IgD-negative memory B cell (primary cell): ENCODE results near the gene CENPQ. TPM values are rescaled to one million over a fixed set of nuclear protein-coding genes. Genes with fewer than 3 reads are reported as not detected.
A peak's percentile ranks its signal among the peaks of the same experiment; 100 is the strongest.

Experiments
- H3K27ac Mint-ChIP-seq, 3 donors: one replicate each; pipeline ENCODE4 v1.8.0; 2020 to 2022; ENCODE audit warnings: mild to moderate bottlenecking in 3 of 3, mixed read lengths in 3 of 3, moderate library complexity in 1 of 3
- H3K27me3 Mint-ChIP-seq: one replicate; pipeline ENCODE4 v1.8.0; 2021; ENCODE audit warnings: mixed read lengths
- H3K36me3 Mint-ChIP-seq: one replicate; pipeline ENCODE4 v1.8.0; 2020; ENCODE audit warnings: mild to moderate bottlenecking, mixed read lengths
- H3K4me1 Mint-ChIP-seq, 3 donors: one replicate each; pipeline ENCODE4 v1.8.0; 2020 to 2022; ENCODE audit warnings: mixed read lengths in 3 of 3, mild to moderate bottlenecking in 1 of 3
- H3K4me3 Mint-ChIP-seq, 4 donors: one replicate each; pipeline ENCODE4 v1.8.0; 2020 to 2022; ENCODE audit warnings: mild to moderate bottlenecking in 4 of 4, mixed read lengths in 4 of 4, moderate library complexity in 3 of 4
- H3K9me3 Mint-ChIP-seq, 3 donors: one replicate each; pipeline ENCODE4 v1.8.0; 2020 to 2021; ENCODE audit warnings: mixed read lengths in 3 of 3, mild to moderate bottlenecking in 1 of 3
- polyA plus RNA-seq: library from polyadenylated mRNA; unstranded; fragments of 300-500 nt; fragmentation: Illumina TruSeq; gene quantifications from one replicate; pipeline ENCODE4 v1.2.3, GENCODE V29; 2021

Gene CENPQ
- polyA plus RNA-seq, 1 donor from 2014 or later = 4.6 TPM

GRCh38 chr6:49517919-49518318 is 54.7 kb downstream of the CENPQ start:
- H3K4me3 Mint-ChIP-seq = no peak overlapping the region
- peaks cover 0 to 1% (median 0%) of the 10 kb centered on the region in 3 donors for H3K9me3 Mint-ChIP-seq

DNA sequence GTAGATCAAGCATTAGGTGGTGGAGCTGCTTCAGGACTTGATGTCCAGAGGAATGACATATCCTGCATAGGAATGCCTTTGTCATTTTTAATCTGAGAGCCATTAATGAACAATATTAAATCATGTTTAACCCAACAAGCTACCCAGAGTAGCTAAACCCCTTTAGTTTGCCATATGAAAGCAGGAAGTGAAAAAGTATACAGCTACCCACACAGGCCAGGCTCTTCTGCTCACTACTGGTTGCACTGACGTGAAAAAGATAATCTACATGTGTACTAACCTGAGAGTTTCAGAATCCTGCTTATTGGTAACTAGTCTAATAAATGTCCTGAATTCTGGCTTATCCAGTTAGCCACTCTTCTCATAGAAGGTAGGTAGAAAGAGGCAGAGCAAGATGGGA is 56.5 kb downstream of the CENPQ start:
- Mint-ChIP-seq H3K4me3 (no peak overlapping the region), H3K27me3 (peaks cover 9% of the 10 kb centered on the region), H3K36me3 (peaks cover 1% of the 10 kb centered on the region), H3K9me3 (no peaks in the 10 kb centered on the region), H3K27ac (no peak overlapping the region), H3K4me1 (no peaks in the 10 kb centered on the region)

More at GRCh38 chr6:49517919-49518318, 54.7 kb downstream of the CENPQ start:
- Mint-ChIP-seq H3K36me3 (peaks cover 1% of the 10 kb centered on the region), H3K27me3 (peaks cover 5% of the 10 kb centered on the region), H3K4me1 (no peaks in the 10 kb centered on the region), H3K27ac (no peak overlapping the region)

GRCh38 chr6:49522710-49523593 is 59.8 kb downstream of the CENPQ start:
- no peak overlapping the region for H3K27ac Mint-ChIP-seq
- no peak overlapping the region for H3K4me3 Mint-ChIP-seq

DNA sequence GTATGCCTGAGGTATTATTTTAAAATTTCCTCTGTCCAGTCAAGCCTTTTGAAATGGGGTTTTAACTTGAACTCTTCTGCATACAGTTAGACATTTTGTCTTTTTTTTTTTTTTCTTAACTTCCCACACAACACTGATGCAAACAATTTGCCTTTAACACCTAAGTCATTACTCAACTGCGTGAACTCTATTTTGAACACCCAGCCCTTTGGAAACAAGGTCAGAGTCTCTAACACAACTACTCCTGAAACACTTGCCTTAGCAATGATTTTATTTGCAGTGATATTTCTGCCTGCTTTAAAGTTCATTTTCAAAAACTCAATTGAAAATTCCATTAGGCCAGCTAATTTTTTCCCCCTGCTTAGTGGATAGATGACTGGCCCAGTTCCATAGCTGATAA is 60.7 kb downstream of the CENPQ start:
- Mint-ChIP-seq H3K36me3 (no peaks in the 10 kb centered on the region), H3K4me1 (no peaks in the 10 kb centered on the region), H3K4me3 (no peak overlapping the region), H3K27me3 (peaks cover 4% of the 10 kb centered on the region), H3K9me3 (no peaks in the 10 kb centered on the region), H3K27ac (no peak overlapping the region)

More at GRCh38 chr6:49522710-49523593, 59.8 kb downstream of the CENPQ start:
- peaks cover 4% of the 10 kb centered on the region for H3K27me3 Mint-ChIP-seq
- H3K9me3 Mint-ChIP-seq = no peaks in the 10 kb centered on the region
- H3K36me3 Mint-ChIP-seq = no peaks in the 10 kb centered on the region
- H3K4me1 Mint-ChIP-seq = no peaks in the 10 kb centered on the region

GRCh38 chr6:49524541-49524940 is 61.4 kb downstream of the CENPQ start:
- H3K4me1 Mint-ChIP-seq = no peaks in the 10 kb centered on the region
- H3K27me3 Mint-ChIP-seq = peaks cover 4% of the 10 kb centered on the region
- H3K36me3 Mint-ChIP-seq = no peaks in the 10 kb centered on the region
- H3K4me3 Mint-ChIP-seq = no peak overlapping the region
- H3K27ac Mint-ChIP-seq = no peak overlapping the region
- no peaks in the 10 kb centered on the region for H3K9me3 Mint-ChIP-seq

DNA sequence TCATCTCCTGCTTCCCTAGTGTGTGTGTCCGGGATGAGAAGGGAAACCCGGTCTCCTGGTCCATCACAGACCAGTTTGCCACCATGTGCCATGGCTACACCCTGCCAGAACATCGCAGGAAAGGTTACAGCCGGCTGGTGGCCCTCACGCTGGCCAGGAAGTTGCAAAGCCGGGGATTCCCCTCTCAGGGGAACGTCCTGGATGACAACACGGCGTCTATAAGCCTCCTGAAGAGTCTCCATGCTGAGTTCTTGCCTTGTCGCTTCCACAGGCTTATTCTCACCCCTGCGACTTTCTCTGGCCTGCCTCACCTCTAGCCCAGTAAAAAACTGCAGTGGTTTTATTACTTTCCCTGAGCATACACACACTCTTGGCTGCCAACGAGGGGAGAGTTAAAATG is 63.4 kb downstream of the CENPQ start:
- Mint-ChIP-seq H3K4me3 (no peak overlapping the region), H3K4me1 (no peaks in the 10 kb centered on the region), H3K27me3 (peaks cover 4% of the 10 kb centered on the region), H3K27ac (no peak overlapping the region), H3K36me3 (no peaks in the 10 kb centered on the region), H3K9me3 (no peaks in the 10 kb centered on the region)

GRCh38 chr6:49527320-49527719 is 64.2 kb downstream of the CENPQ start:
- Mint-ChIP-seq H3K27me3 (peaks cover 8% of the 10 kb centered on the region), H3K9me3 (no peaks in the 10 kb centered on the region), H3K4me1 (peaks cover 2 to 5% (median 4%) of the 10 kb centered on the region in 3 donors), H3K36me3 (no peaks in the 10 kb centered on the region), H3K4me3 (no peak overlapping the region), H3K27ac (no peak overlapping the region)

GRCh38 chr6:49528571-49528970 is 65.4 kb downstream of the CENPQ start:
- peaks cover 2 to 5% (median 4%) of the 10 kb centered on the region in 3 donors for H3K4me1 Mint-ChIP-seq
- no peaks in the 10 kb centered on the region for H3K36me3 Mint-ChIP-seq
- H3K27ac Mint-ChIP-seq = no peak overlapping the region
- peaks cover 4% of the 10 kb centered on the region for H3K27me3 Mint-ChIP-seq
- no peaks in the 10 kb centered on the region for H3K9me3 Mint-ChIP-seq
- no peak overlapping the region for H3K4me3 Mint-ChIP-seq

DNA sequence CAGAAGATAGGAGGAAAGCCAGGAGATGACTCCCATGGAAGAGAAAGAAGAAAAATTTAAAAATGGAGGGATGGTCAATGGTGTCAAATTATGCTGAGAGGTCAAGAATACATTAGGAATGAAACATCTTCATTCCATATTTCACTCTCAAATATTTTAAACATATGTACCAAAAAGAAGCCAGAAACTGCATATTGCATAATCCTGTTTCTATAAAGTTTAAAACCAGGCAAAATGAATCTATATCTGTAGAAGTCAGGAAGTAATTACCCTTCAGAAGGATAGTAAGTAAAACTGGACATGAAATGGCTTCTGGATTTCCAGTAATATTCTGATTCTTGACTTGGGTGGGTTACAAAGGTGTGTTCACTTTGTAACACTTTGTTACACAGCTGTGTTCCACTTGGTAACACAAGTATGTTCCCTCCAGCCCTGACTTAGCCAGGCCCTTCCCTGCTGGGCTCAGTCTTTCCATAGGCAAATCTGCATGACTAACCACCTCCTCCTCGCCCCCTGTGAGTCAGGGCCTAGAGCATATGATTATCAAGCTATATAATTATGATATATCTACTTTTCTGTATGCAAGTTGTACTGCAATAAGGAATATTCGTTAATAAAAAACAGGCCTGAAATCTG is 67.1 kb downstream of the CENPQ start:
- H3K4me3 Mint-ChIP-seq = no peak overlapping the region
- H3K27ac Mint-ChIP-seq = no peak overlapping the region

DNA sequence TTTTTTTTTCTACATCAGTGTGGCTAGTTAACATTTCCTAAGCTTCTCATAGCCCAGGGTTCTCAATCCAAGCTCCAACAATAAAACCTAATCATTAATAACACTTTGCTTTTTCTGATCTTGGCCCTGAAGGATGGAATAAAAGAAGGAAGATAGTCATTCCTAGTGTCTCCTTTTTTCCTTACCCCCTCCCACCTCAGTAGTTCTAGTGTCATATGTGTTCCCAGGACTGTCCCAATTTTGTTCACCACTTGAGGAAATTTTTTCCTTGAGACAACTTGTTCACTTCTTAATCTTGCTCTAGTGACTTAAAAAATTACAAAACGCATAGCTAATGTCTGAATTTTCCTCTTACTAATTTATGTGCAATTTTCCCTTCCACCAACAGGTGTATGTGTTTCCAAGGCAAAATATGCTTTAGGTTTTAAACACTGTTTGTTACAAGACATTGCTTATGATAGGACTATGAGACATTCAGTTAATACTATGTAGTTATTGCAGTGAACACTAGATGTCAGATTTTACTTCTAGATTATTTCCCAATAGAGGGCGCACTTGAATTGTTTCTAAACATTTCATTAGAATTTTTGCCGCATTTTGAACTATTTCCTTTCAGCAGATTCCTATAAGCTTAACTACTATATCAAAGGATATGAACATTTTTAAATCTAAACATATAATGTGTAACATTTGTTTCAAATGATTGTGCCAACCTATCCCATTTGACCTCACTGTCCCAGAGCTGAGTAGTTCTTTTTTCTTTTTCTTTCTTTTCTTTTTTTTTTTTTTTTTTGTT is 68.8 kb downstream of the CENPQ start:
- peak overlapping the region in 1 of 4 donors; percentile 60 for H3K4me3 Mint-ChIP-seq
- no peaks in the 10 kb centered on the region for H3K9me3 Mint-ChIP-seq
- H3K4me1 Mint-ChIP-seq = peaks cover 2 to 5% (median 4%) of the 10 kb centered on the region in 3 donors
- peaks cover 4% of the 10 kb centered on the region for H3K27me3 Mint-ChIP-seq
- no peak overlapping the region for H3K27ac Mint-ChIP-seq
- H3K36me3 Mint-ChIP-seq = no peaks in the 10 kb centered on the region

More for the DNA sequence above, 67.1 kb downstream of the CENPQ start:
- Mint-ChIP-seq H3K9me3 (no peaks in the 10 kb centered on the region), H3K27me3 (peaks cover 4% of the 10 kb centered on the region), H3K36me3 (no peaks in the 10 kb centered on the region), H3K4me1 (peaks cover 2 to 5% (median 4%) of the 10 kb centered on the region in 3 donors)

DNA sequence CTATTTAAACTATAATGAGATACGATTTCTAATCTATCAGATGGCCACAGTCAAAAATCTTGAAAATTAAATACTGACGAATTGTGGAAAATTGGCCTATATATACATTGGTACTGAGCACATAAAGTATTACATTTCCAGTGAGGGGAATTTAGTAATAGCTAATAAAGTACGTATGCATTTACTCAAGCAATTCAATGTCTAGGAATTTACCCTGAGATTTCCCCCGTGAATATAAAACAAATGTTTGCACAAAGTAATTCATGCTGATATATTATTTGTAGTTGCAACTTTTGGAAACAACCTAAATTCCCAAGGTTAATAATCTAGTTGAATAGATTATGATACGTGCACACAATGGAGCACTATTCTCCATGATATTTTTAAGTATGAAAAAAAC is 72.6 kb downstream of the CENPQ start:
- H3K27ac Mint-ChIP-seq = no peak overlapping the region
- H3K9me3 Mint-ChIP-seq = no peaks in the 10 kb centered on the region
- no peaks in the 10 kb centered on the region for H3K36me3 Mint-ChIP-seq
- peaks cover 2 to 5% (median 4%) of the 10 kb centered on the region in 3 donors for H3K4me1 Mint-ChIP-seq
- H3K4me3 Mint-ChIP-seq = no peak overlapping the region
- peaks cover 4% of the 10 kb centered on the region for H3K27me3 Mint-ChIP-seq

DNA sequence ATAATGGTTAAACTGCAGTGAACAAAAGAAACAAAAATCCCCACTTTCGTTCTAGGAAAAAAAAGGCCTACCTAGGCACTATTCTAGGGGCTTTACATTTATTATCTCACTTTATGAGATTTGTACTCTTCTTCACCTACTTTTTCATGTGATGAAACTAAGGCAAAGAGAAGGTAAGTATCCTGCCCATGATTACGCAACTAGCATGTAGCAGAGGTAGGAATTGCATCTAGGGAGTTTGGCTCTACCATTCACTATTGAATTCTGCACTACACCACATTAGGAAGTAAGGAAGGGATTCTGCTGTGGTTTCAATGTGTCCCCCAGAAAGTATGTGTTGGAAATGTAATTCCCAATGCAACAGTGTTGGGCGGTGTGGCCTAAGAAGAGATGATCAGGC is 75.9 kb downstream of the CENPQ start:
- Mint-ChIP-seq H3K36me3 (no peaks in the 10 kb centered on the region), H3K4me3 (no peak overlapping the region), H3K4me1 (no peaks in the 10 kb centered on the region), H3K27me3 (no peaks in the 10 kb centered on the region), H3K9me3 (peaks cover 0 to 2% (median 2%) of the 10 kb centered on the region in 3 donors), H3K27ac (no peak overlapping the region)

DNA sequence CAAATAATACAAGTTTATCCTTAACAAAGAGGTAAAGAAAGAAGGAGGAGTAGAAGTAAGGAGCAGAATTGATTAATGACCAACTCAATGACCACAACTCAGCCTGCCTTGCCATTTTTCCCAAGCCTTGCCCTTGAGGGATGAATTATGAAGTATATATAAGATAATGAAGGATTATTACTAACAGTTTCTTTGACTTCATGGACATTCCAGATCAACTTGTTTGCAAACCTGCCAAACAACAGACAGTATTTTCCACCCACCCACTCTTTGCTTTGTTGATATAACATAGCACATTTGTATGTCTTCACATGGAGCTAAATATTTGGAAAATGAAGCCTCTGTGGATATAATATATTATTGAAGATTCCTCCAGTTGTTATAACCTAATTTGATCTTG is 77.4 kb downstream of the CENPQ start:
- no peak overlapping the region for H3K4me3 Mint-ChIP-seq
- H3K4me1 Mint-ChIP-seq = no peaks in the 10 kb centered on the region
- peaks cover 0 to 2% (median 2%) of the 10 kb centered on the region in 3 donors for H3K9me3 Mint-ChIP-seq
- H3K27ac Mint-ChIP-seq = no peak overlapping the region
- H3K27me3 Mint-ChIP-seq = no peaks in the 10 kb centered on the region
- H3K36me3 Mint-ChIP-seq = no peaks in the 10 kb centered on the region

DNA sequence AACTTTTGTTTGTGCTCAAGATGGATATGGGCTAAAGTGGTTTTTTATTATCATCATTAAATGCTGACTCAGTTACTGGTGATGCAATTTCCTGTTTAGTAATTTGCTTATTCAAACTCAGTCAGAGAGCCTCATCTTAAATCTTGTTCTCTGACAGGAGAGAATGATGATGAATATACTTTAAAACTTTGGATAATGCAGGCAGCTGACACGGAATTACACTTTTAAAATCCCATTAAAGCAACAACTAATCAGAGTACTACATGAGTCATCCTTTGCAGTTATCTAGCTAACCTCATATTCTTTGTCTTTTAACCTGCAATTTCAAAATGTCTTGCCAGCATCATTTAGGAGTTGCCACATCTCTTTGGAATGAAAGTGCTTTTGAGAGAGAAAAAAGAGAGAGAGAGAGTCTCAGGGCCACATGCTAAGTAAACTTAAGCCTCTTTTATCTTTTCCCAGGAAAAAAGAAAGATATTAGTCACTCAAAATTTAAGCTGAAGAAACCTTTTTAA is 78.1 kb downstream of the CENPQ start:
- Mint-ChIP-seq H3K27ac (peak overlapping the region in 1 of 3 donors; percentile 47), H3K27me3 (no peaks in the 10 kb centered on the region), H3K36me3 (no peaks in the 10 kb centered on the region), H3K4me1 (no peaks in the 10 kb centered on the region), H3K4me3 (no peak overlapping the region), H3K9me3 (peaks cover 0 to 2% (median 2%) of the 10 kb centered on the region in 3 donors)

- peaks cover 0 to 2% (median 2%) of the 10 kb centered on the region in 3 donors for H3K9me3 Mint-ChIP-seq
- no peaks in the 10 kb centered on the region for H3K27me3 Mint-ChIP-seq
- H3K36me3 Mint-ChIP-seq = no peaks in the 10 kb centered on the region
- H3K4me1 Mint-ChIP-seq = no peaks in the 10 kb centered on the region
- H3K27ac Mint-ChIP-seq = peak overlapping the region in 1 of 3 donors; percentile 47
- no peak overlapping the region for H3K4me3 Mint-ChIP-seq
These were observed 78.8 kb downstream of the CENPQ start for GRCh38 chr6:49541936-49542335.
